ENCODE results near the gene PIK3R5.

Gene PIK3R5

GRCh38 chr17:8884336-8884990 lies 81.0 kb downstream of the PIK3R5 start:
- no peak for TF ChIP-seq EZH2phosphoT487 (IDR thresholded peaks at IDR 0.05; ENCODE audit: borderline replicate concordance, low read length)
- TF ChIP-seq, protein P1, sequence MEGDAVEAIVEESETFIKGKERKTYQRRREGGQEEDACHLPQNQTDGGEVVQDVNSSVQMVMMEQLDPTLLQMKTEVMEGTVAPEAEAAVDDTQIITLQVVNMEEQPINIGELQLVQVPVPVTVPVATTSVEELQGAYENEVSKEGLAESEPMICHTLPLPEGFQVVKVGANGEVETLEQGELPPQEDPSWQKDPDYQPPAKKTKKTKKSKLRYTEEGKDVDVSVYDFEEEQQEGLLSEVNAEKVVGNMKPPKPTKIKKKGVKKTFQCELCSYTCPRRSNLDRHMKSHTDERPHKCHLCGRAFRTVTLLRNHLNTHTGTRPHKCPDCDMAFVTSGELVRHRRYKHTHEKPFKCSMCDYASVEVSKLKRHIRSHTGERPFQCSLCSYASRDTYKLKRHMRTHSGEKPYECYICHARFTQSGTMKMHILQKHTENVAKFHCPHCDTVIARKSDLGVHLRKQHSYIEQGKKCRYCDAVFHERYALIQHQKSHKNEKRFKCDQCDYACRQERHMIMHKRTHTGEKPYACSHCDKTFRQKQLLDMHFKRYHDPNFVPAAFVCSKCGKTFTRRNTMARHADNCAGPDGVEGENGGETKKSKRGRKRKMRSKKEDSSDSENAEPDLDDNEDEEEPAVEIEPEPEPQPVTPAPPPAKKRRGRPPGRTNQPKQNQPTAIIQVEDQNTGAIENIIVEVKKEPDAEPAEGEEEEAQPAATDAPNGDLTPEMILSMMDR (IDR thresholded peaks at IDR 0.05; ENCODE audit: low read depth, low read length, poor library complexity, severe bottlenecking) = no peak
- H3K9me2 ChIP-seq (replicated peaks; ENCODE audit: control insufficient read depth, low read length) = no peaks in the 10 kb centered on the region

GRCh38 chr17:8883353-8883752 lies 82.2 kb downstream of the PIK3R5 start:
- H3K27ac ChIP-seq (ENCODE audit: low read depth, low read length) = no peak overlapping the region
- no peaks in the 10 kb centered on the region for H3K9me3 ChIP-seq (ENCODE audit: control insufficient read depth, insufficient read depth, low read length)
- no peaks in the 10 kb centered on the region for H3F3A ChIP-seq (ENCODE audit: control insufficient read depth, insufficient read depth)
- H3K36me3 ChIP-seq (ENCODE audit: control insufficient read depth, low read length) = no peaks in the 10 kb centered on the region
- H3K4me3 ChIP-seq (ENCODE audit: low read length) = no peak overlapping the region
- H3K9me2 ChIP-seq (replicated peaks; ENCODE audit: control insufficient read depth, low read length) = no peaks in the 10 kb centered on the region
- no peaks in the 10 kb centered on the region for H4K20me1 ChIP-seq (ENCODE audit: control insufficient read depth, insufficient read depth, low read depth, low read length)
- no peaks in the 10 kb centered on the region for H3K79me2 ChIP-seq (ENCODE audit: control insufficient read depth, low read length)
- H3K4me2 ChIP-seq (ENCODE audit: low read length) = no peak overlapping the region
- TF ChIP-seq, protein P1 (IDR thresholded peaks at IDR 0.05; ENCODE audit: low read depth, low read length, poor library complexity, severe bottlenecking) = no peak
- TF ChIP-seq EZH2phosphoT487 (IDR thresholded peaks at IDR 0.05; ENCODE audit: borderline replicate concordance, low read length) = no peak
- no peaks in the 10 kb centered on the region for H3K27me3 ChIP-seq (ENCODE audit: control insufficient read depth, low read length)
- no peaks in the 10 kb centered on the region for H3K4me1 ChIP-seq (ENCODE audit: control insufficient read depth, low read length)

More at GRCh38 chr17:8884336-8884990, 81.0 kb downstream of the PIK3R5 start:
- Histone ChIP-seq H3K9me3 (ENCODE audit: control insufficient read depth, insufficient read depth, low read length) (no peaks in the 10 kb centered on the region), H3K36me3 (ENCODE audit: control insufficient read depth, low read length) (no peaks in the 10 kb centered on the region), H3K4me3 (ENCODE audit: low read length) (no peak overlapping the region), H3K4me2 (ENCODE audit: low read length) (no peak overlapping the region), H3K27me3 (ENCODE audit: control insufficient read depth, low read length) (no peaks in the 10 kb centered on the region), H3K4me1 (ENCODE audit: control insufficient read depth, low read length) (no peaks in the 10 kb centered on the region), H3F3A (ENCODE audit: control insufficient read depth, insufficient read depth) (no peaks in the 10 kb centered on the region), H4K20me1 (ENCODE audit: control insufficient read depth, insufficient read depth, low read depth, low read length) (no peaks in the 10 kb centered on the region), H3K79me2 (ENCODE audit: control insufficient read depth, low read length) (no peaks in the 10 kb centered on the region), H3K27ac (ENCODE audit: low read depth, low read length) (no peak overlapping the region)

- Histone ChIP-seq H3K4me3 (ENCODE audit: low read length) (no peak overlapping the region), H3K27me3 (ENCODE audit: control insufficient read depth, low read length) (no peaks in the 10 kb centered on the region), H3K4me2 (ENCODE audit: low read length) (no peak overlapping the region), H3K9me2 (replicated peaks; ENCODE audit: control insufficient read depth, low read length) (no peaks in the 10 kb centered on the region), H3K9me3 (ENCODE audit: control insufficient read depth, insufficient read depth, low read length) (no peaks in the 10 kb centered on the region), H3K79me2 (ENCODE audit: control insufficient read depth, low read length) (no peaks in the 10 kb centered on the region), H3K36me3 (ENCODE audit: control insufficient read depth, low read length) (no peaks in the 10 kb centered on the region), H3K4me1 (ENCODE audit: control insufficient read depth, low read length) (no peaks in the 10 kb centered on the region), H3K27ac (ENCODE audit: low read depth, low read length) (no peak overlapping the region), H3F3A (ENCODE audit: control insufficient read depth, insufficient read depth) (no peaks in the 10 kb centered on the region), H4K20me1 (ENCODE audit: control insufficient read depth, insufficient read depth, low read depth, low read length) (no peaks in the 10 kb centered on the region)
- TF ChIP-seq, protein P1 (IDR thresholded peaks at IDR 0.05; ENCODE audit: low read depth, low read length, poor library complexity, severe bottlenecking) = no peak
- no peak for TF ChIP-seq EZH2phosphoT487 (IDR thresholded peaks at IDR 0.05; ENCODE audit: borderline replicate concordance, low read length)
Observed at GRCh38 chr17:8881606-8882005, 83.9 kb downstream of the PIK3R5 start.

All from DOHH2 (cell line).